Body of pancreas (tissue), 4 donors: ENCODE results near the gene CACNA2D3. TPM values are rescaled to one million over a fixed set of nuclear protein-coding genes. Genes with fewer than 3 reads are reported as not detected.

ENCODE experiments used
- ATAC-seq: fragments of 150-250 bp; one replicate; pipeline ENCODE4 v1.9.1; 2016
- DNase-seq, 4 donors: peaks; one replicate each; pipeline ENCODE4 v3.0.0-alpha.2; 2019
- H3K27ac ChIP-seq, 4 donors: fragments of 200-600 bp; sonication (generic); 1 replicate in 3 of 4; 2 replicates in 1 of 4; pipeline versions ENCODE4 v1.5.1 to v1.6.1; 2016 to 2019; ENCODE audit warnings: mild to moderate bottlenecking in 1 of 4, mixed read lengths in 1 of 4, moderate library complexity in 1 of 4
- H3K27me3 ChIP-seq, 2 donors: fragments of 200-600 bp; sonication (generic); one replicate each; pipeline ENCODE4 v1.6.0; 2016; ENCODE audit warnings: mild to moderate bottlenecking in 1 of 2
- H3K36me3 ChIP-seq, 2 donors: fragments of 200-600 bp; sonication (generic); replicated peaks in 1 of 2; 2 replicates each; pipeline ENCODE4 v1.5.1; 2016; ENCODE audit warnings: low read depth in 2 of 2; ENCODE audit not compliant: insufficient read depth in 1 of 2
- H3K4me1 ChIP-seq: fragments of 200-600 bp; sonication (generic); one replicate; pipeline ENCODE4 v1.6.0; 2016
- H3K4me3 ChIP-seq, 2 donors: fragments of 200-600 bp; sonication (generic); 1 replicate in 1 of 2; 2 replicates in 1 of 2; pipeline ENCODE4 v1.5.1; 2016 to 2019
- H3K9me3 ChIP-seq, 3 donors: fragments of 200-600 bp; sonication (generic); 1 replicate in 2 of 3; 2 replicates in 1 of 3; pipeline ENCODE4 v1.5.1; 2016
- POLR2A ChIP-seq, 3 donors: fragments of 450-650 bp; IDR thresholded peaks; one replicate each; pipeline ENCODE4 v1.6.1; 2016; ENCODE audit warnings: antibody characterized with exemption in 3 of 3, mild to moderate bottlenecking in 2 of 3
- WGBS, 2 donors: methylation state at CpG; one replicate each; pipeline ENCODE4 v1.1.5; 2017; 5-methylcytosine and 5-hydroxymethylcytosine counted together
- intact Hi-C: fragments of 100-400 bp; cut with DNase I; formaldehyde crosslinking; loops from one replicate; pipeline ENCODE4 v1.15.1; 2023
- total RNA-seq, 2 donors: library from RNA; depleted of rRNA; stranded (reverse); fragments of >200 nt; gene quantifications; one replicate each; pipeline ENCODE4 v1.1.0, GENCODE V29; 2016
- TF ChIP-seq, protein P1 (sequence below), 7 experiments: fragments of 450-650 bp in 4 of 7; fragments of 200-600 bp in 3 of 7; sonication (generic) in 3 of 7; IDR thresholded peaks; one replicate each; pipeline ENCODE4 v1.5.1; 2016 to 2019; ENCODE audit warnings: antibody characterized with exemption in 7 of 7

CACNA2D3 gene
- total RNA-seq, 2 donors from 2014 or later, result not detected

DNA sequence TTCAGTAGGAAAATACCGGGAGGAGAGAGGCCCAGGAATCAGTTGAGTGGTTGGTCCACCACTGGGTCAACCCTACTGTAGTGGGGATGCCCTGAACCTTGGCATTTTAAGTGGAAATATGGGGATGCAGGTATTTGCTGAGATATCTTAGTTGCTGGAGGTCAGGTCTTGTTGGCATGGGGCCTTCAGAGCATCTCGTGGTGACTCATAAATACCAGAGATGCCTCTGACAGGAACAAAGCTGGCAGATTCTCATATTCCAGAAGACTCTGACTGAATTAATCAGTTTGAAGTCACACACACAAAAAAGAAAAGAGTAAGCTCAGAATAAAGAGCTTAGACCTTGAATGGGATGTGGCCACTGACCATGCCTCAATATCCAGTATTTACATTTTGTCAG is 91.6 kb downstream of the CACNA2D3 start:
- WGBS, 2 donors, result 70 to 71% methylated on average over 2 of the region's 2 CpGs

DNA sequence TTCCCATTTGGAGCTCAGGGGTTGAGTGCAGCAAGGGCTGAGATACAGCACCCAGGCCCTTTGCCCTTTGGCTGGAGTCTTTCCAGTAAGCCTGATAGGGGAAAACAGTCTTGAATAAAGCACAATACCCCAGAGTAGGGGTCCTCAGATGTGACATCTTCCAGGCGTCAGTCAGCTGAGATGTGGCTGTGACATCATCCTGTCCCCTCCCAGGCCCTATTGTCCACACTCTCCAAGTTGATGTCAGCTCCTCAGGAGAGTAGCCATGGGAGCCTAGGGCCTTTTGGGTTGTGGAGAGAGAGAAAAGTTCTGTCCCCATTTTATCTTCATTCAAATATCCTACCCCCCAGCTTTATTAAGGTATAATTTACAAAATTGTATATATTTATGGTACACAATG is 92.5 kb downstream of the CACNA2D3 start:
- no peaks in the 10 kb centered on the region for H3K36me3 ChIP-seq
- no peaks in the 10 kb centered on the region for H3K9me3 ChIP-seq
- no peak overlapping the region for H3K27ac ChIP-seq
- intact Hi-C loops, result no loop called here
- no peak for ATAC-seq
- no peak overlapping the region for H3K4me3 ChIP-seq
- peaks cover 3% of the 10 kb centered on the region for H3K4me1 ChIP-seq
- no peaks in the 10 kb centered on the region for H3K27me3 ChIP-seq
- 70 to 82% methylated on average over 1 of the region's 1 CpG for WGBS, 2 donors
- TF ChIP-seq POLR2A (IDR thresholded peaks at IDR 0.05), result no peak
- TF ChIP-seq, protein P1, sequence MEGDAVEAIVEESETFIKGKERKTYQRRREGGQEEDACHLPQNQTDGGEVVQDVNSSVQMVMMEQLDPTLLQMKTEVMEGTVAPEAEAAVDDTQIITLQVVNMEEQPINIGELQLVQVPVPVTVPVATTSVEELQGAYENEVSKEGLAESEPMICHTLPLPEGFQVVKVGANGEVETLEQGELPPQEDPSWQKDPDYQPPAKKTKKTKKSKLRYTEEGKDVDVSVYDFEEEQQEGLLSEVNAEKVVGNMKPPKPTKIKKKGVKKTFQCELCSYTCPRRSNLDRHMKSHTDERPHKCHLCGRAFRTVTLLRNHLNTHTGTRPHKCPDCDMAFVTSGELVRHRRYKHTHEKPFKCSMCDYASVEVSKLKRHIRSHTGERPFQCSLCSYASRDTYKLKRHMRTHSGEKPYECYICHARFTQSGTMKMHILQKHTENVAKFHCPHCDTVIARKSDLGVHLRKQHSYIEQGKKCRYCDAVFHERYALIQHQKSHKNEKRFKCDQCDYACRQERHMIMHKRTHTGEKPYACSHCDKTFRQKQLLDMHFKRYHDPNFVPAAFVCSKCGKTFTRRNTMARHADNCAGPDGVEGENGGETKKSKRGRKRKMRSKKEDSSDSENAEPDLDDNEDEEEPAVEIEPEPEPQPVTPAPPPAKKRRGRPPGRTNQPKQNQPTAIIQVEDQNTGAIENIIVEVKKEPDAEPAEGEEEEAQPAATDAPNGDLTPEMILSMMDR (IDR thresholded peaks at IDR 0.05), result no peak
- DNase-seq, result no peak

More for the DNA sequence above, 91.6 kb downstream of the CACNA2D3 start:
- no peak overlapping the region for H3K4me3 ChIP-seq
- H3K27me3 ChIP-seq, result no peaks in the 10 kb centered on the region
- intact Hi-C loops, result no loop called here
- TF ChIP-seq POLR2A (IDR thresholded peaks at IDR 0.05), result no peak
- TF ChIP-seq, protein P1 (IDR thresholded peaks at IDR 0.05), result no peak
- DNase-seq (no peak), ATAC-seq (no peak)
- H3K9me3 ChIP-seq, result no peaks in the 10 kb centered on the region
- no peak overlapping the region for H3K27ac ChIP-seq
- peaks cover 3% of the 10 kb centered on the region for H3K4me1 ChIP-seq
- H3K36me3 ChIP-seq, result no peaks in the 10 kb centered on the region

DNA sequence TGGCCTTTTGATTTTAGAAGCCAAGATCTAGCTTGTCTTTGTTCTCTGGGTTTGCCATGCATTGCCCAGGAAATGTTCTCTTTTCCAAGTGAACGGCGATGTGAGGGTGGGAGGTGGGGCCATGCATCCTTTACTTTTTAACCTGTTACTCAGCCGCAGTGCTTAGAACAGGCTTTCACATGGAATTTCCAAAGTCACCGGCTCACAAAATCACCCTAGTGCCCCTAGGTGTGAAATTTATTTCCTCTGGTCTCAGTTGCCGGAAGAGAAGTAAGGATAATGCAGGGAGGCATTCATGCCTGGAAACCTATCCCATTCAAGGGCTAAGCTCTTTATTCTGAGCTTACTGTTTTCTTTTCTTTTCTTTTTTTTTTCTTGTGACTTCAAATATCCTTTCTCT is 93.2 kb downstream of the CACNA2D3 start:
- Histone ChIP-seq H3K27ac (no peak overlapping the region), H3K9me3 (no peaks in the 10 kb centered on the region), H3K4me3 (no peak overlapping the region), H3K4me1 (peaks cover 3% of the 10 kb centered on the region), H3K27me3 (no peaks in the 10 kb centered on the region), H3K36me3 (no peaks in the 10 kb centered on the region)
- intact Hi-C loops, result no loop called here
- TF ChIP-seq POLR2A (IDR thresholded peaks at IDR 0.05), result no peak
- DNase-seq (no peak), ATAC-seq (no peak)
- WGBS, 2 donors, result 60 to 78% methylated on average over 5 of the region's 5 CpGs

DNA sequence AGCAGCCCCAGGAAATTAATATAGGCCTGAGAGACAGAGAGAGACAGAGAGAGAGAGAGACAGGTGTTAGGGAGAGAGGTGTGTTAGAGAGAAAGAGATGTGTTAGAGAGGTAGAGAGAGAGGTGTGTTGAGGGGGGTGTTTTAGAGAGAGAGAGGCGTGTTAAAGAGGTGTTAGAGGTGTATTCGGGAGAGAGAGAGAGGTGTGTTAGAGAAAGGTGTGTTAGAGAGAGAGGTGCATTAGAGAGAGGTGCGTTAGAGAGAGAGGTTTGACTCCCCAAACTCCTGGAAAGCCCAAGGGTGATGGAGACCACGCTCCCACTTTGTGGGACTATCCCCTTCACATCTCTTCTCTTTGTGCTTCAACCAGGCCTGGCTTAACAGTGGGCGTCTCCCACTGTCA is 95.5 kb downstream of the CACNA2D3 start:
- Histone ChIP-seq H3K27ac (no peak overlapping the region), H3K4me3 (no peak overlapping the region), H3K36me3 (no peaks in the 10 kb centered on the region), H3K9me3 (no peaks in the 10 kb centered on the region), H3K27me3 (no peaks in the 10 kb centered on the region), H3K4me1 (no peaks in the 10 kb centered on the region)
- intact Hi-C loops, result no loop called here
- DNase-seq, result no peak
- WGBS, 2 donors, result 65% methylated on average over 5 of the region's 5 CpGs
- TF ChIP-seq POLR2A (IDR thresholded peaks at IDR 0.05), result no peak
- TF ChIP-seq, protein P1 (IDR thresholded peaks at IDR 0.05), result no peak
- ATAC-seq, result no peak

DNA sequence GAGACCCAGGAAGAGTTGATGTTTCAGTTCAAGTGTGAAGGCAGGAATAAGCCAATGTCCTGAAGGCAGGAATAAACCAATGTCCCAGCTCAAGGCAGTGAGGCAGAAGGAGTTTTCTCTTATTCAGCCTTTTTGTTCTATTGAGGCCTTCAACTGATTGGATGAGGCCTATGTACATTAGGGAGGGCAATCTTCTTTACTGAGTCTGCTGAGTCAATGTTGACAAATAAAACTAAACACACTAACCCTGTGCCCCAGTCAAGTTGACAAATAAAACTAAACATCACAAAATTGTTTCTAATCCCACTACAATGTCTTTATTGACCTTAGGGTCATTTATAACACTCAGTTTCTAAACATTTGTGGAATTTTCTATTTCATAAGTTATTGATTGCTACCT is 100.0 kb downstream of the CACNA2D3 start:
- ATAC-seq (no peak), DNase-seq (no peak)
- H3K4me1 ChIP-seq, result no peaks in the 10 kb centered on the region
- no peaks in the 10 kb centered on the region for H3K27me3 ChIP-seq
- no peak overlapping the region for H3K27ac ChIP-seq
- intact Hi-C loops, result no loop called here
- no peaks in the 10 kb centered on the region for H3K36me3 ChIP-seq
- no peak for TF ChIP-seq POLR2A (IDR thresholded peaks at IDR 0.05)
- TF ChIP-seq, protein P1 (IDR thresholded peaks at IDR 0.05), result no peak
- no peaks in the 10 kb centered on the region for H3K9me3 ChIP-seq
- no peak overlapping the region for H3K4me3 ChIP-seq
